ENCODE measurements around the gene RANBP3.

RANBP3 gene

DNA sequence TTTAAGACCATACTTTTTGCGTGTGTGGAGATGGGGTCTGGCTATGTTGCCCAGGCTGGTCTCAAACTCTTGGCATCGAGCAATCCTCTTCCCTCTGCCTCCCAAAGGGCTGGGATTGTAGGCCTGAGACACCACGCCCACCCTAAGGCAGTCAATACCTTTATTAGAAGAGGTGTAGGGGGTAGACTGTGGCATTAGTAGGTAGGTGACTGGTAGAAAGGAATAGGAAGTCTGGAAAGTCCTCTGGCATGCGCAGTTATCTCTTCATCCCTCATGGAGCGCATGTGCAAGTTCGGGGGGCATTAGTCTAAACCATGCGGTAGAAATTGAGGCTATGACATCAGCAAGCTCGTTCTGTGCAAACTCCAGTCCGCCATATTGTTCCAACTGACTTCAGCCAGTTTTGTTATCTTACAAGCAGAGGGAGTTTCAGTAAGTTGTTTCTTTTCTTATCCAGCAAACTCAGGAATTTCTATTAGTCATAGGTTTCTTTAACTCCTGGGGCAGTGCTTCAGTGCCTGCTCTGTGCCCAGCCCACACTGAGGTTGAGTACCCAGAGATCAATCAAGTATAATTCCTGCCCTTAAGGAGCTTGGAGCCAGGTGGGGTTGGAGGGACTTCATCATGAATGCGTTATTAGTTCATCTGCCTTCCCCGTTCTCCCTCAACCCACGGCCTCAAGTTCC is 7.3 kb upstream of the RANBP3 start:
- DNase-seq, result no peak

DNA sequence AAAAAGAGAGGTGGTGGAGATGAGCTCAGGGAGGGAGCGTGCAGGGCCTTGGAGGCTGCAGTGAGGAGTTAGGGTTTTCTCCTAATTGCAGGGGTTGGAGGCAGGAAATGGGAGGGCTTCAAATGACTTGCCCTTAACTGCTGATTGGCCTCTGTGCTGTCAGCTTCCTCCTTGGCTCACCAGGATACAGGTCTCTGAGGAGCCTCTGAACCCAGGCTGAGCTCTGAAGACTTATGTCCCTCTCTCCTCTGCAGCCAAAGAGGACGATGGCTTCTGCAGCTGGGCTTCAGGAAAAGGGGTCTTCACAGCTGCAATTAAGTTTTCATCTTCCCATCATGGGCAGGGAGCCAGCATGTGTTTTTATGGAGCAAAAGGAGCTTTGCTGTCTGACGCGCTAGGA is 6.7 kb upstream of the RANBP3 start:
- no peak for DNase-seq

DNA sequence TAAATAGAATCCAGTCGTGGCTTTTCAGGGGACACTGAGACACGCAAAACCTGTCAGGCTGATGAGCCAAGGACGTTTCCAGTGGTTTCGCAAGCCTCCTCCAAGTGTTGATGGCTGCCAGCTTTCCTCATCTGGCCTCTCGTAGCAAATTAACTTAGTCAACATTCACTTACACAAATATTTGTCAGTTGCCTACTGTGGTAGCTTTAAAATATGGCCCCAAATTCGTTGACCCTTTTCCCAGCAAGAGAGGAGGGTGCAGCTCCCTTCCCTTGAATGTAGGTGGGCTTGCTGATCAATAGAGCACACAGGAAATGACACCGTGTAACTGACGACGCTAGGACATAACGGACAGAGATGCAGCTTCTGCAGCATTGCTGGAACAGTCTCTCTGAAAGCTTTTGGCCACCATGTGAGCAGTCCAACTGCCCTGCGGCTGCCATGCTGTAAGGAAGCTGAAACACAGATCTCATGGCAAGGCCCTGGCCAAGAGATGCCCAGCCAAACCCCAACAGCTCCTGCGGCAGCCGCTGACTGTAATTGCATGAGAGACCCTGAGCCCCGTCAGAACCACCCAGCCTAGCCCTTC is 5.5 kb upstream of the RANBP3 start:
- DNase-seq, result peak; percentile 10

DNA sequence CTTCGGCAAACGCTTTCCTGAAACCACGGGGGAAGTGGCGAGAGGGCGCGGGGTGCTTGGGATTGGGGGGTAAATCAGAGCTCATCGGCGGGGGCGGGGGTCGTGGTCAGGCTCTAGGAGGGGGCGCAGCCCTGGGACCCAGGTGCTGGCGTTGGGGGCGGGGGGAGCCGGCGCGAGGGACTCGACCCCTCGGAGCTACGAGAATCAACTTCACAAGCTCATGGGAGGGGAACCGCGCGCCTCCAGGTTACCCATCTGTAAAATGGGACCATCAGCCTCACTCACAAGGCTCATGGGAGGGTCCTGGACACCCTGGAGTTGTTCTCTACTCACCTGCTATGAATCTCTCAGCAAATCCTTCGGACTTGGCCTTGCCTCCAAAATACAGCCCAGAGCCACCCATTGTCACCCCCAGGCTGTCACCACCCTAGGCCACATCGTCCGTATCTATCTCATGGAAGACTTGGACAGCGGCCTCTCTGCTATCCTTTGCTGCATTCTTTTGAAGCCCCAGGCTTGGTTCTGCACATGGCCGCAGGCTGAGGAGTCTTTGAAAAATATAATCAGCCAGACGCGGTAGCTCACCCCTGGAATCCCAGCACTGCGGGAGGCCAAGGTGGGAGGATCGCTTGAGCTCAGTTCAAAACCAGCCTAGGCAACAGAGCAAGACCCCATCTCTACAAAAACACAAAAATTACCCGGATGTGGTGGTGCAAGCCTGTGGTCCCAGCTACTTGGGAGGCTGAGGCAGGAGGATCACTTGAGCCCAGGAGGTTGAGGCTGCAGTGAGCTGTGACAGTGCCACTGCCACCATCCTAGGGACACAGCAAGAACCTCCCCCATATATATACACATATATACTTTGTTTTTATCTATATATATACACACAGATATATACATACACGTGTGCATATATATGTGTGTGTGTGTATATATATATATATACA is 939 bp upstream of the RANBP3 start:
- DNase-seq, result no peak

DNA sequence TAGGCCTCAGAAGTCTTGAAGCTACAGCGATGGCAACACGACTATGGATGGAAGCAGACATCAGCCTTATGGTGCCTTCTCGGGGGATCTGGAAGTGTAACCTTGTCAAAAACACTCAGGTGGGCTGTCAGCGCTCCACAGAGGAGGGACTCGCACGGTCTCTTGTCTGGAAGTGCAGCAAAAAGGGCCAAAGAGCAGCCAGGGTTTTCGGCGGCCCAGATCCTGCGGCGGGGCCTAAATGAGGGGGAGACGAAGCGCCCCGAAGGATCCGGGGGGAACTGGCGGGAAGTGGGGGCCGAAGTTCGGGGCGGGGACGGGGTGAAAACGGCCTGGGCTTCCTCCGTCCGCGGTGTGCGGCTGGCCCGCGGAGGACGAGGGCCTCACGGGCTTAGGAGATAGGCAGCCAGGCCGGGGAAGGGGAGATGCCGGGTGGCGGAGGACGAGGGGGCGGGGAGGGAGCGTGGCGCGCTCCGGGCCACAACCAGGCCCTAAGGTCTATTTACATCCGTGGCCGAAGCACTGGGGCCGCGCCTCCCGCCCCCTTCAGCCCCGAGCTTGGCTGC is 637 bp downstream of the RANBP3 start:
- no peak for DNase-seq

DNA sequence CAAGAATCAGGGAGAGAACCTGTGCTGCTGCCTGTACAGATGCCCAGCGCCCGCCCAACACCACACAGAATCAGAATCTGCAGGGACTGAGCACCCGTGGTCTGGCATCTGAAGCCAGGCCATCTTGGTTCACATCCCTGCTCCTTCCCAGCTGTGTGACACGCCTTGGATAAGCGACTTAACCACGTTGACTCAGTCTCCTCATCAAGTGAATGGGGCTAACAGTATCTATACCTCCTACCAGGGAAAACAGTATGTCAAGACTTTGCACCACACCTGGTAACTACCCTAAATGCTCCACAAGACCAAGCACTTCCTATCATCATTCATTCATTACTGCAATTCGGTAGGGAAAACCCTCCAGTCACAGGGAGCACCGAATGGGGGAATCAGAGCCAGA is 1.2 kb downstream of the RANBP3 start:
- no peak for DNase-seq

DNA sequence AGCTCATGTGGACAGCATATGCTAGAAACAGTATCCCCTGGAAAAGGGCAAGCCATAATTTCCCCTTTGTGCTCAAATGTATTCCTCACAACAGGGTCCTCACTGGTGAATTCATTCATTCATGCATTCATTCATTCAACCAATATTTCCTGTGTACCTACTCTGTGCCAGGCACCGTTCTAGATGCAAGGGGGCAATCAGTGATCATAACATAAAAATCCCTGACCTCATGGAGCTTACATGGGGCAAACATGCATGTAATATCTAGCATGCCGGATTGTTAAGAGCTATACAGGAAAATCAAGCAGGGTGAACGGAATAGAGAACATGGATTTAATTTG is 2.6 kb downstream of the RANBP3 start:
- no peak for DNase-seq

DNA sequence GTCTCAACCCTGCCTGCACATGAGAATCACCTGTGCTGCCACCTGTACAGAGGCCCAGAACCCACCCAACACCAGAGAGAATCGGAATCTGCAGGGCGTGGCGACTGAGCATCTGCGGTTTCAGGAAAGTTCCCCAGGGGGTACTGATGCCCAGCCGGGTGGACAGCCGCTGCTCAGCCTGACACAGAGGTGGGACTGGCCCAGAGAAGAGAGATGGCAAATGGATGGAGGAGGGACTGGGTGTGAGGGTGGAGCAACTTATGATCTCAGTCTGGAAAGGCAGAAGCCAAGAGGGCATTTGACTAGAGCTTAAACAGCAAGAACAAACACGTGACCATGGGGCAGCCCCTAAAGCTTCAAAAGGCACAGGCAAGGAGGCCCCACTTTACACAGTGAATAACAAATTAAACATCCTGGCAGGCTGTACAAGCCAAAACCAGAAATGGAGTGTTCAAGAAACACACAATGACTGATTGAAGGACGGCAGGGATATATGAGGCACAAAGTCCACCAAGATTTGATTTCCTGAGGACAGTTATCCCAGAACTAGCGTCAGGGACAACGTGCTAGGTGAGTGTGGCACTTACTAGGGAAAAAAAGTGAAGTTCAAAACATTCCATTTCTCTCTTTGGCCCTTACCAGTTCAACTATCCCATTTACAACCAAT is 3.1 kb downstream of the RANBP3 start:
- DNase-seq, result no peak

DNA sequence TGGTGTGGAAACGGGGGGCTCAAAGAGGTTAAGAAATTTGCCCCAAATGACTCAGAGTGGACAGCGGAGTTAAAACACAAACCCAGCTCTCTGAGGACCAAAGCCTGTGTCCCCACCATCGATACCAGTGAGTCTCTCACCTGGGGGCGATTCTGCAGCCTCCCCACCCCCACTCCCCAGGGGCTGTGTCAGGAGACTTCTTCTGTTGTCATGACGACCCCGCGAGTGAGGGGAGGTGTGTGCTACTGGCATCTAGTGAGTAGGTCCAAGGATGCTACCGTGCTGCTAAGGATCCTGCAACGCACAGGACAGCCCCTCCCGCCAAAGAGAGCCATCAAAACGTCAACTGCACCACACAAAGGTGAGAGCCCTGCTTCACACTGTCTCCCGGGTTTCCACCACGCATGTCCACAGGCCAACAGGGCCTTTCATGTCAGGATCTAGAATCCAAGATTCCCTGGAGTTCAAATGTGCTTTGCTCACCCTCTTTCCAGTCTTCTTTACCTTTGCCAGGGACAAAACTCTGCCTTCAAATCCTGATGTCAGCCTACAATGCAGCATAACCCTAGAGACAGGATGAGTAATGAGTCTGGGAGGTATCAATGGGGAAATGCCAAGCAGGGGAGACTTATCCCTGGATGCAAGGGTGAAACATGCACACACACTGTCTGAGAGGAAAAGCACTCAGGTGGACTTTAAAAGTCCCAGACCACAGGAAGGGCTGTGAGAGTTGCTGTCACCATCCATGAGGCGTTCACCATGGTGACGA is 3.9 kb downstream of the RANBP3 start:
- DNase-seq, result no peak

DNA sequence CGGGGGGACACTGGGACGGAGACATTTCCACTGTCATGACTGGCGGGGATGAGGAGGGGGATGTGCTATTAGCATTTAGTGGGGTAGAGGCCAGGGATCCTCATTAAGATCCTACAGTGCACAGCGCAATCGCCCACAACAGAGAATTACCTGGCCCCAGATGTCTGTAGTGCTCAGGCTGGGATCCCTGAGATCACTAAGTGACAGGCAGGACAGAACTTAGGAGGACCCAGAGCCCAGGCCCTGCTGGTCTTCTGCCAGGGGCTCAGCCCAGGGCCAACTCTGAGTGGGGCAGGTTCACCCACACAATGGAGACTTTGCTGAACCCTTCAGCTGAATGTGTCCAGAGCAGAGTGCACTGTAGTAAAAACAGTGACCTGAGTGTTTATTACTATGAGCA is 4.6 kb downstream of the RANBP3 start:
- DNase-seq, result no peak

DNA sequence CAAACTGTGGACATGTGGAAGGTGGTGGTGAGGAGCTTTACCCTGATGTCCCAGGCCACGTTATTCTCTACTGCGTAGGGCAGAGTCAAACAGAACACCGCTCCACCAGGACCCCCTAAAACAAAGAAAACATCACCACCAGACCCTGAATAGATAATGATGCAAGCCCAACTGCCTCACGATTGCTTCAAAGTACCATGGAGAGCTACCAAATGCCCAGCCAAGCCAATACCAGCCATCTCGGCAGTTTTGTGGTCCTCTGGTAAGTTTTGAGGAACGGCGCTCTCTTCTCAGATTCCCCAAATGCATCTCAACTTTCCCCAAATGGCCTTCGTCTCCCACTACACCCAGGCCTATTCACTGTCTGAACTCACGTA is 5.6 kb downstream of the RANBP3 start:
- DNase-seq, result no peak

DNA sequence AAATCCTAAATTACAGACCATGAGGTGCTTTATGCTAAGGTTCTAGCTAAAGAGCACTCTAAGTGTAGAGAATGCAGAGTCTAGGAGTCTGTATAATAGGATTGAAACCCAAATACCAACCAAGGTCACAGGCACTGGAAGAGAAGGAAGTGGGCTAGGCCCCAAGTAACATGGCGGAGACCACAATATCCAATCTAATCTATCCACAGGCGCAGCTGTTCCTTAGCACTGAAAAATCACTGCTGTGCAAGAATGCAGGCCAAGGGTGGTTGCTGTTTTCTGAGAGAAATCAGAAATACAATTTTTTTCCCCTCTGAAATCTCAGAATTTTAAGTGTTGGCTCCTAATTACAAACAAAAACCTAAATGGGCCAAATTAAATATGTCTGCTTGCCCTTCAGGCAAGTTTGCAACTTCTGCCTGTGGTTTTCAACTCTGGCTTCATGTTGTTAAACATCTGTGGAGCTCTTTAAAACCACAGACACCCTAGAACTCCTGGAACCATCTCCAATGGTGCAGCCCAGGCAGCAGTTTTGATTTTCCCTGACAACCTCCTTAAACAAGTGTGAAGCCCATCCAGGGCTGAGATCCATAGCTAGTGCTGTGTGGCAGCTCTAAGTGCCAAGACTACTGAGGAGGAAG is 6.1 kb downstream of the RANBP3 start:
- no peak for DNase-seq

DNA sequence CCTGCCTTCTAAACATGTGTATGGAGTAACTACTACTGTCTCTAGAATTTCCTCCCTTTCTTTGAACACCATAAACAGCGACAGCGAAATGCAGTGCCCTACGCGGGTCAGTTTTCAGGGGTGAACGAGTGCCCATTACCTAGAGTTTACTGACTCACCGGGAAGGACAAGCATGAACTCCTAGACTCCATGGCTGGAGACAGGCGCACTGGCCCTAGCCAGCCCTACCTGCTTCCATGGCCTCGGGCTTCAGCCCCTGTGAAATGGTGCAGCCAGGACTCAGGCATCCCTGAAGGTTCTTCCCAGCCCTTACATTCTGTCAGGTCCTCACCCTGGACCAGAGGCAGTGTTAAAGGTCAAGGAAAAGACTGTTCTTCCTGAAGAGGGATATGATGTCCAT is 8.5 kb downstream of the RANBP3 start:
- DNase-seq, result no peak

DNA sequence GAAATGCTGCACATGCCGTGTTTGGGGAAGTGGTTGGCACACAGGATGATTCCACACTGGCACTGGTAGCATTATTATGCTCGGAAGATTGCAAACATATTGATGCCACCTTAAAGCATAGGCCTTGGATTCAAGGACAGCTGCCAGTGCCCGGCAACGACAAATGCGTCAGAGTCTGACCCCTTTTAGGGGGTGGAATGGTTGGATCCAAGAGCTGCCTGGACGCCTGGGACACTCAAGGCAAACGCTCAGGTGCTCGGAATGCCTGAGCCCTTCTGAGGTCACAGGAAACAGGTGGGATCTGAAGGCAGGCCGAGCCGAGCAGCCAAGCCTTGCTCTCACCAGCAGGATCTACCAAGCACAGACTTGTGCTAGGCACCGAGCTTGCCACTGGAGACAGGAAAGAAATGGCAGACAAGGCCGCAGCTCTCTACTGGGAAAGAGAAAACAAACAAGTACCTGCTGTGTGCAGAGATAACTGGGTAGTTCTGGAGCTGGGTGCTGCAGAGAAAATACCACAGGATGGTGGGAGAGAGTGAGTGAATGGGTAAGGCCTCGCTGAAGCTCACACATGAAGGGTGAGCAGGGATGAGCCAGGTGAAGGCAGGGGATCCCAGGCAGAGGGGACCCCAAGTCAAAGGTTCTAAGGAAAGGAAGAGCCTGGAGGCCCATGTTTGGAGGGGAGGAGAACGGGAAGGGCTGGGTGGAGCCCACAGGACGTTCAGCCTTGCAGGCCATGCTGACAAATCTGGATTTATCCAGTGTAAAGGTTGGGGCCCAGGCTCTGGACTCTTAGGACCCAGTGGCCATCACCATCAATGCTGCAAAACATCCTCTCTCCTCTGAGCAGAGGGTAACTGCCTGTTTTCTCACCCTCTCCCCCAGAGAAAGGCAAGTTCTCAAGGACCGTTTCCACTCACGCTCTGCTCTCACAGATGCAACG is 9.2 kb downstream of the RANBP3 start:
- no peak for DNase-seq

DNA sequence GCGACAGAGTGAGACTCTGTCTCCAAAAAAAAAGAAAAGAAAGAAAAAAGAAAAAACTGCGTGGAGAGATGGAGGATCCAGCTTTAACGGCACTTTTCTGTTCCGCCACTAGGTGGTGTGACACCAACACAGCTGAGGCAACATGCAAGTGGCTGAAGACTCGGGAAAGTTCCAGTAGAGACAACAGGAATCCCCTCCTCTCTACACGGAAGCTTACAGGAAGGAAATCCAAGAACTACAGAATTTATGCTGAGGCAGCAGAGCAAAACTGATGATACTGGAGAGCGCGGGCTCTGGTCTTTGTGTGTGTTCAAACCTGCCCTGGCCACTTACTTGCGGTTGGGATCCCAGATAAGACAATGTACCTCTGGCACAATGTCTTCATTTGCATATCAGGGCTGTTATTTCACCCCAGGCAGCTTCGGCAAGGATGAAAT is 9.9 kb downstream of the RANBP3 start:
- DNase-seq, result peak; percentile 63

DNA sequence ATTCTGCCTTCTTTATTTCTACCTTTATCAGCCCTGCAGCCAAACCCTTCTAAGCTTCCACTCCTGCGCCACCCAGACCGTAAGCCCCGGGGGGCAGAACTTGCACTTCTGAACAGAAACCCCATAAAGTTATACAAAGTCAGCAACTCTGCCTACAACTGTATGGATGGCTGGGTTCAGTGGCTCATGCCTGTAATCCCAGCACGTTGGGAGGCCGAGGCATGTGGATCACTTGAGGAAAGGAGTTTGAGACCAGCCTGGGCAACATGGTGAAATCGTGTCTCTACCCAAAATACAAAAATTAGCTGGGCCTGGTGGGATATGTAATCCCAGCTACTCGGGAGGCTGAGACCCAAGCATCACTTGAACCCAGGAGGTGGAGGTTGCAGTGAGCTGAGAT is 10.4 kb downstream of the RANBP3 start:
- DNase-seq, result no peak

DNA sequence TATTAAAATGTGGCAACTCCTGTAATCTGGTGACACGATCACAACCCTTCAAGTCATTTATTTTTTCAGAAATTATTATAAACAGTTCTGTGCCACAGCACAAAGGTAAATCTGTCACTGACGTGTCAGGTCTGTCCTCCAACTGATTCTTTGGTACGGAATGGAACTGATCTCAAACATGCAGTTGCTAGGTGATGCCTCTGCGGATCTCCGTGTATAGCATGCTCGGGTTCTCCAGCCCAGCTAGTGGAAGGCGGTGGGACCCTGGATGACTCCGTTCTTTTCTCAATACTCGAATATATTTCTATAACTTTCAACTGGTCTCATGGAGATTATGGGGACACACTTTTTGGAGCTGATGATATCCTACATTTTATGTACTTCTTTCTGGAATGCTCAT is 11.0 kb downstream of the RANBP3 start:
- DNase-seq, result no peak

DNA sequence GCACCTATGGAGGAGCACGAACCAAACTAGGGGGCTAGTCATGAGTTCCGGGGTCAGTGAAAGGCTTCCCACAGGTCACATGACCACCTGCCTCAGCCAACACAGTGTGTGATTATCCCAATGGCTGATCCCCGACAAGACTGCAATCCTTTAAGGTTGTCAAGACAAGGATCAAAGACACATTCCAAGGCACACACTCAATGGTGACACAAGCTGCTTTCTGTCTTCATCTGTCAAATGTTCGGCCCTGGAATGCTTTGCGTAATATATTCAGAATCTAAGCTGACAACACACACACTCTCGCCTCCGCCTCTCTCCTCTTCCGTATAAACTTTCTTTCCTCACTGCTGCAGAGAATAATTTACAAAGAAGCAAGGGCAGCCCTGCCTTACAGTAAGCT is 11.7 kb downstream of the RANBP3 start:
- DNase-seq, result no peak

DNA sequence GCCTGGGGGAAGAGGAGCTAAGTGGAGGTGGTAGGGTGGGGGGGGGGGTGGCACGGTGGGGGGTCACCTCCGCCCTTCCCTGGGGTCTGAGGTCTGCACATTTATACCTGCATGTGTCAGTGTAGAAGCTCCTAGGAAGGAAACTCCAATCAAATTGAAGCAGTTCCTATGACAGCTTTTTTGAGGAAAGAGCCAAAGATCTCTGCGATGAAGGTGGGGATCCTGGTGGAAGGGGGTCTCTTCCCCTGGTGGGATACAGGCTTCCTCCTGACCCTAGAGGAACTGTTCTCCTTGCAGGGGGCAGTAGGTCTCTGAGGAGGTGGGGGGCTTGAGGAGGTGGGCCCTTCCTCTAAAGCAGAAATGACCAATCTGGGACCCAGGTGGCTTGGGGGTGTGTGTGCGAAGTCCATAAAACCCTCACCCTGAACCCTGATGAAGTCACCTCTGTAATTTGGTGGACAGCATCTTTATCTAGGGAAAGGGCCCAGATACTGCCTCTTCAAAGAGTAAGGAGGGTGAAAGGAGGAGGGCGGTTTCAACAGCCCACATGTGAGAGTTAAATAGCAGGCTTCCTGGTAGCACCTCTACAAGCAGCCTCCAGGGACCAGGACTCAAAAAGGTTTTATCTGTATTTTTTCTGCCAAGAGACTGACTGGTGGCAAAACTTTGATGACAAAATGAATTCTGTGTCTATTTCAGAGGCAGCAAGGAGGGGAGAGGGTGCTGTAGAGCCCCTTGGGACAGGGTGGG is 12.9 kb downstream of the RANBP3 start:
- no peak for DNase-seq

DNA sequence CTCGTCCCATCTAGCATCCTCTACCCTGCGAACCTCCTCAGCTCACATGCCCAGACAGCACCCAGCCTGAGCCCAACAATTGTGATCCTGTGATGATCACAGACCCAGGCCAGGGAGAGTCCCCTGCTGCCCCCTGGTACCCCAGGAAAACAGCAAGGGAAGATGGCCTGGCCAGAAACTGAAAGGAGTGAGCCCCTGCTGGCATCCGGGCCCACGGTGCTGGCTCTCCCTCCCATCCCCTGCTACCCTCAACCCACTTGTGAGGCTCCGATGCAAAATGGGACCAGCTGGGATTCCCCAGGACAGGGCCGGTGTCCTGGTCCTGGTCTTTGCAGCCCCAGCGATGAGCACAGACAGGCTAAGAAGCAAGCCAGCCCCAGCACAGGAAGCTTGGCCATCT is 14.1 kb downstream of the RANBP3 start:
- no peak for DNase-seq
